ENCODE data around the gene KLF16.

The KLF16 gene

GRCh38 chr19:1855040-1855827 lies 8.1 kb downstream of the KLF16 start:
- DNase-seq (ENCODE audit: low read depth in 3 of 3), result peak; percentile 73 to 85 (median 77)

DNA sequence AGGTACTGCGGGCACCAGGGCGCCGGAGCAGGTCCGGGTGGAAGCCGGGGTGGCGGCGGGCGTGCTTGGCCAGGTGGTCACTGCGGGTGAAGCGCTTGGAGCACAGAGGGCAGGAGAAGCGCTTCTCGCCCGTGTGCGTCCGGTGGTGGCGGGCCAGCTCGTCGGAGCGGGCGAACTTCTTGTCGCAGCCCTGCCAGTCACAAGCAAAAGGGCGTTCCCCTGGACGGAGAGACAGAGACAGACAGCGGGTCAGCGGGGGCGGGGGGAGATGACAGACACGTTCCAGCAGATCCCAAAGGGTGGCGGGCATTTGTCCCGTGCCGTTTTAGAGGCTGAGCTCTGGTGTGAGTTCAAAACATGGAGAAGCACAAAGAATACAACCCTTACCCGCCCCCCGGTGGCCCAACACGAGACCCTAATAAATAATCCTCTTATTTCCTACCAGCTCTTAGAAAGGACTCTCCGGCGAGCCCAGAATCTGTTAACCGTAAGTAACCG lies 8.8 kb downstream of the KLF16 start:
- no peak for DNase-seq (ENCODE audit: low read depth in 3 of 3)

DNA sequence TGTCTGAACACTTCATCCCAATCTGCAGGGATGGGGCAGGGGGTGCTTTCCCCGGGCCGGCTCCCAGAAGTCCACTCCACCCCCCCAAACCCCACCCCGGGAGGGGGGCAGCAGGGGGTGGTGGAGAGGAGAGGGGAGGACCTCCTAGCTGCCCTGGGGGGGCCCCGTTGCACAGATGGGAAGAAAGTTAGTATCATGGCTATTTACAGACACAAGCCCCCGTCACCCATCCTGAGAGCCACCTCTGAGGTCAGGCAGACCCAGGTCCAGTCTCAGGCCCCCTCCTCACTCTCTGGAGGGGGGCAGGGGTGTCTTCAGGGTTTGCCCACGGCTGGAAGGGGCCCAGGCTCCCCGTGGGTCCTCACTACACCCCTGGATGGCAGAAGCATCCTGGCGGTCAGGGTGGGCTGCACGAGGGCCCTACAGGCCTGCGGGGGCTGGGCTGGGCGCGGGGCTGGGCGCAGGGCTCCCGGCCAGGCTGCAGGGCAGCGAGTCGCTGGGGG lies 9.3 kb downstream of the KLF16 start:
- no peak for DNase-seq (ENCODE audit: low read depth in 3 of 3)

DNA sequence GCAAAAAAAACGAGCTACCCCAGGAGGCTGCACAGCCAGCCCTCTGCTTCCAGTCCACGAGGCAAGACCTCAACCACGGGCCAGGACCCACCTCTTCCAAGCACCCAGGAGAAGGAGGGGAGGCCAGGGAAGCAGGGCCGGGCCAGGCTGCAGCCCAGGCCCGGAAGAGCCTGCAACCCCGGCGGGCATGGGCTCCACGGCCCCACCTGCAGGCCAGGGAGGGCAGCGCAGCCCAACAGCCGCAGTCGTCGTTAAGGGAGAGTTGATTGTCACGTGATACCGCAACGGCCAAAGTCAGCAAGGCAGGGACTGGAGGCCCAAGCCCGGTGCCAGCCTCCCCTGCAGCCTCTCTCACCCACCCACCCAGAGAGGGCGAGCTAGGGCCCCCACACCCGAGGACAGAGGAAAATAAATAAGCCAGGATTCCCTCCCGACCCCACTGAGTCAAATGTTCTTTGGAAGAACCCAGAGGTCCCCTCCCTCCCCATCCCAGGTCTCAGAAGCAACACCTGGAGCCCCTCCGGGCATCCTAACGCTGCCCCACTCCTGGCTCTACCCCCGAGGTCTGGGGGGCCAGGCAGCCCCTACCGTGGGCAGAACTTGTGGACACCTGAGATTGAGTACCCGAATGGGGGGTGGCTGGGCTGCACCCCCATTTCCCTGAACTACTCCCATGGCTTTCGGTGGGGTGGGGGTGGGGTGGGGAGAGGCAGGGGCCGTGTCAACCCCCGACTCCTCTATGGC lies 9.9 kb downstream of the KLF16 start:
- DNase-seq (ENCODE audit: low read depth in 3 of 3), result peak; percentile 72 to 75 (median 73)

- no peak for DNase-seq (ENCODE audit: low read depth in 3 of 3)
Observed at GRCh38 chr19:1852581-1853128, 10.7 kb downstream of the KLF16 start.

DNA sequence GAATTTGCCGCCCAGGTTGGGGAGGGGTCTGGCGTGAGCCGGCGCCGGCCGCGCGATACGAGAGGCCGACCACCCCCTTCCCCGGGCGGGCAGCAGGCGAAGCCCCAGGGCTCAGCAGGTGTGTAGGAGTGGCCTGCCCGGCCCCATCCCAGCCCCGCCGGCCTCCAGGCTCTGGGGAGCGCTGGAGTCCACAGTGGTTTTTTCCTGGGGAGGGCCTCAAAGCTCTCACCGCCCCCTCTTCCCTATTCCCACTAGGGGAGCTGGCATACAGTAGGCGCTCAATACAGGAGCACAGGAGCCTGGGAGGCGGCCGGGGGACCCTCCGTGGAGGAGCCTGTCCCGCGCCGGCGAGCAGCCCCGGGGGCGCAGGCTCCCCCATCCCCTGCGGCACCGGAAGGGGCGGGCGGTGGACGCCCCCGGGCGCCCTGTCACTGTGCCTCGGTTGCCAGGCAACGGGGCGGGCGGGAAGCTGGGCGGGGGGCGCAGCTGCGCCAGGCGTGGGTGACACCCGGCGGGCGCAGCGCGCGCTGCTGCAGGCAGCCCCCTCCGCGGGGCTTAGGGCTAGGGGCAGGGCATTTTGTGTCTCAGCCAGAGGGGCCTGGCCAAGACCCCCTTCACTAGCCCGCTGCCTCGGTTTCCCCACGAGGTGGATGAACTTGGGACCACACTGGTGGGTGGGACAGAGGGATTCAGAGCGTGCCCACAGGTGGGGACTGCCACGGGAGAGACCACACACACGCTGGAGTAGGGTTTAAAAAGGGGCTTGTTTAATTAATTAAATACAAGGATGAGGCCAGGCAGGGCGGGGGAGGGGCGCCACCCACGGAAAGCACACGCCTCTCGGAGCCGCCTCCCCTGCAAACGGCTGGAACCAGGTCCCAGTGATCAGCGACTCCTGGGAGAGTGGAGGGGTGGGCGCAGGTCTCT lies 11.5 kb downstream of the KLF16 start:
- peak in 1 of 3 donors; percentile 59 for DNase-seq (ENCODE audit: low read depth in 3 of 3)

- DNase-seq (ENCODE audit: low read depth in 3 of 3), result no peak
Observed at GRCh38 chr19:1850809-1851653, 12.3 kb downstream of the KLF16 start.

GRCh38 chr19:1849886-1850398 lies 13.4 kb downstream of the KLF16 start:
- DNase-seq (ENCODE audit: low read depth in 3 of 3), result no peak

DNA sequence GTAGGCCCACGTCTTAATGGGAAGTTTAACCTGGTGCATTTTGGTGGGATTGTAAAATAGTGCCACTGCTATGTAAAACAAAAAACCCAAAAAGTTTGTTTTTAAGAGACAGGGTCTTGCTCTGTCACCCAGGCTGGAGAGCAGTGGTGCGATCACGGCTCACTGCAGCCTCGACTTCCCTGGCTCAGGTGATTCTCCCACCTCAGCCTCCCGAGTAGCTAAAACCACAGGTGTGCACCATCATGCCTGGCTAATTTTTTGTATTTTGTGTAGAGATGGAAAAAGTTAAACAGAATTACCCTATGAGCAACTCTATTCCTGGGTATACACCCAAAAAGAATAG lies 14.3 kb downstream of the KLF16 start:
- no peak for DNase-seq (ENCODE audit: low read depth in 3 of 3)

GRCh38 chr19:1848399-1849131 lies 14.8 kb downstream of the KLF16 start, which contains the start of gene REXO1:
Gene REXO1, minus strand, starts transcription at chr19:1848483. Its CDS starts 125 bp downstream, at chr19:1848358.
- peak; percentile 93 to 98 (median 94) for DNase-seq (ENCODE audit: low read depth in 3 of 3)

GRCh38 chr19:1847684-1848398 lies 15.5 kb downstream of the KLF16 start:
- DNase-seq (ENCODE audit: low read depth in 3 of 3), result no peak

DNA sequence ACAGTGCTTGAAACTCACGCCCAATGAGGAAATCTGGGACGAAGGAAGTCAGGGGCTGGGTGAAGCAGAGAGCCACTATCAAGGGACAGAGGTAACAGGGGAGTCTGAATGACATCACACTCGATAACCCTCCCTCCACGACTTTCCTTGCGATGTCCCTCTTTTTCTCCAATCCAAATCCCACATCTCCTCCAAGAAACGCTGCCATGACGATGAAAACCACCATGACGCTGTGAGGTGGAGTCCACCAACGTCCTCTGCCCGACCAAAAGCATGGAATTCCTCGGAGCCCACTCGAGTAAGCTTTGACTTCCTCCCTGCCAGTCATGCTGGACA lies 16.1 kb downstream of the KLF16 start:
- DNase-seq (ENCODE audit: low read depth in 3 of 3), result no peak

DNA sequence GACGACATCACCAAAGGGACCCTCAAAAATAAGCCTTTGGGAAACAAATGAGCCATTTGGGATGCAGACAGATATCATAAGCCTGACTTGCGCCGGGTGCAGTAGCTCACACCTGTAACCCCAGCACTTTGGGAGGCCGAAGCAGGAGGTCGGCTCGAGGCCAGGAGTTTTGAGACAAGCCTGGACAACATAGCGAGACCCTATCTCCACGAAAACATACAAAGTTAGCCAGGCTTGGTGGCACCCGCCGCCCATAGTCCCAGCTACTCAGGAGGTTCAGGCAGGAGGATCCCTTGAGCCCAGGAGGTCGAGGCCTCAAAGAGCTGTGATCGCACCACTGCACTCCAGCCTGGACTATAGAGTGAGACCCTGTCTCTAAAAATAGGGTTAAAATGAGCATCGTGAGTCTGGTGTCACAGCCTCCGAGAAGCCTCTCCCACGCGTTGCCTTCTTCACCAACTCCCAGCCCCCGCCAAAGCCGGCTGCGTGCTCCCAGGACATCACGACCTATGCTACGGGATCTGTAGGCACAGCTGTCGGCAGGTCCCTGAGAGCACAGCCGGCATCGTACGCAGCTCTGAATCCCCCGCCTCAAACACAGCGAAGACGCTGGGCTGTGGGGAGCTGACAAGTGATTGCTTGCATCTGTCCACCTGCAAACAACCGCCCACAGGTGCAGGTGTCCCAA lies 16.7 kb downstream of the KLF16 start:
- no peak for DNase-seq (ENCODE audit: low read depth in 3 of 3)

- DNase-seq (ENCODE audit: low read depth in 3 of 3), result no peak
Observed at GRCh38 chr19:1845642-1846041, 17.7 kb downstream of the KLF16 start.

DNA sequence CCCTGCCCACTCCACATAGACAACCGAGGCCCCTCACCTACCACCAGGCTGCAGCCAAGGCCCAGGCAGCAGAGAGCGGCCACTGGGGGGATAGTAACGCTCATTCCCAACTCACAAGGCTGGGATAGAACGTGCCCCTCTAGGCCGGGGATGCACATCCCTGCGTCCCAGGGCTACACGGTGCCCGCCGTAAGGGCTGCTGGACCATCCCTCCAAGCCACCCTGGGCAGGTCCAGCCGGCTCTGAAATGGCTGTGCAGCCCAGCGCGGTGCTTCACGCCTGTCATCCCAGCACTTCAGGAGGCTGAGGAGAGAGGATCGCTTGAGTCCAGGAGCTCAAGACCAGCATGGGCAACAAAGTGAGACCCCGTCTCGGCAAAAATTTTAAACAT lies 18.3 kb downstream of the KLF16 start:
- DNase-seq (ENCODE audit: low read depth in 3 of 3), result no peak

DNA sequence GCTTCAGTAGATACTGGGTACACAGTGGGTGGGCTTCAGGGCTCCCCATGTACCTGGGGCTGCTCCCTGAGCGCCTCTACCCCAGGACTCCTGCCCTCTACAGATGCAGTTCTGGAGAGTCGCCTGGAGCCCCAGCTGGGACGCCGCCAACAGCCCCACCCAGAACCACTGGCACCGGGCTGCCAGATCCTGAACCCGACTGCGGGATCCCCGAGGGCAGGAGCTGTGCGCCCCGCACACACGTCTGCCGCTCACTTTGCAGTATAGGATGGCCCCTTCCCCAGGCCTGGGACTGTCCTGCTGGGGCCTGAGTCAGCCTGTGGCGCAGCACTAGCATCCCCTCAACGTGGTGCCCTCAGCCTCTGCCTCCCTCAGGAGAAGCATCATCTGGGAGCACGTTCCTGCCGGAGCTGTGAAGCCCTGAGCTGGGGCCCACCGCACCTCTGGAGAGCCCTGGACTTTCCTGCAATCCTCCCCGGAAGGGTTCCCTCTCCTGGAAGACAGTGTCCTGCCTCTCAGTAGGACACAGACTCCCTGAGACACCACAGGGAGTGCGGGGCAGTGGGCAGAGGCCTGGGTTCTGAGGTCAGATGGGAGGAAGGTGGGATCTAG lies 18.8 kb downstream of the KLF16 start:
- DNase-seq (ENCODE audit: low read depth in 3 of 3), result no peak

DNA sequence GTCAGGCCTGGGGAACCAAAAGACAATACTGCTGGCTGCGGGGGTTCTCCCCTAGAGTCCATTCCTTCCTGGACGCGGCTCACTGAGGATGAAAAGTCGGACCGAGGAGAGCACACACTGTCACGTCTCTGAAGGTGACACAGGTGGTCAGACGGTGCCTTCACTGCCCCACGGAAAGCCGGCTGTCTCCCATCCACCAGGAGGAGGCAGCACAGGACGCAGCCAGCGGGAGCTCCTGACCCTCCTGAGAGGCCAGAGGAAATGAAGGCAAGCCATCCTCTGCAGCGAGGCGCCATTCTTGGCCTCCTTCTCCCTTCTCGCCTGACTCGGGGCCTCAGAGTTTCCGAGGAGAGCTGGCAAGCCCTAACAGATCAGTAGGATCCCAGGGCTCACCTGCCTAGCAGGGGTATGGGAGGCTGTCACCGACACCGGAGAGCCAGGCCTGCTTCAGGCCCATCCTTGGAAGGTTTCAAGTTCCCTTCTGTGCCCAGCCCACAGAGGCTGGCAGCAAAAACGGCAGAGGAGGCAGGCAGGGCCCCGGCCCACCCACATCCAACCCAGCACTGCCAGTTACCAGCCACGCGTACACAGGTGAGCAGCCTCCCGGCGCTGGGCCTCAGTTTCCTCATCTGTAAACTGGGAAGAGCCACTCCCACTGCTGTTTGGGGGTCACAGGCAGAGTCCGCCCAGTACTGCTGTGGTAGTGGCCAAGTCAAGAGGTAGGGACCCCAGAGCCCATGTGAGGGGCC lies 19.6 kb downstream of the KLF16 start:
- no peak for DNase-seq (ENCODE audit: low read depth in 3 of 3)

All from stimulated activated CD4-positive, alpha-beta T cell treated with anti-CD3 and anti-CD28 coated beads, TNF-alpha, amount 100 ng/mL, for 48 hours (primary cell).